ENCODE data around the gene ACTR2. TPM values are rescaled to one million over a fixed set of nuclear protein-coding genes. Genes with fewer than 3 reads are reported as not detected.
A peak's percentile ranks its signal among the peaks of the same experiment; 100 is the strongest.

ACTR2 gene
- total and polyA plus RNA-seq, 2 donors: 85.3 to 145 TPM

GRCh38 chr2:65297544-65297943 is 69.9 kb downstream of the ACTR2 start:
- DNase-seq (ENCODE audit: extremely low spot score): no peak
- 90% methylated on average over 9 of the region's 9 CpGs for WGBS
- H3K4me1 ChIP-seq (ENCODE audit: insufficient read depth): no peaks in the 10 kb centered on the region
- no peaks in the 10 kb centered on the region for H3K36me3 ChIP-seq (ENCODE audit: insufficient read depth)
- H3K4me3 ChIP-seq (ENCODE audit: low read depth, low read length): no peak overlapping the region
- no peak overlapping the region for H3K27ac ChIP-seq (ENCODE audit: low read depth)

- WGBS: 85% methylated on average over 5 of the region's 5 CpGs
- Histone ChIP-seq H3K4me1 (ENCODE audit: insufficient read depth) (no peaks in the 10 kb centered on the region), H3K4me3 (ENCODE audit: low read depth, low read length) (no peak overlapping the region), H3K27ac (ENCODE audit: low read depth) (no peak overlapping the region), H3K36me3 (ENCODE audit: insufficient read depth) (no peaks in the 10 kb centered on the region)
- no peak for DNase-seq (ENCODE audit: extremely low spot score)
These were observed 70.5 kb downstream of the ACTR2 start for GRCh38 chr2:65298089-65298488.

- 83% methylated on average over 7 of the region's 7 CpGs for WGBS
- Histone ChIP-seq H3K36me3 (ENCODE audit: insufficient read depth) (no peaks in the 10 kb centered on the region), H3K27ac (ENCODE audit: low read depth) (no peak overlapping the region), H3K4me1 (ENCODE audit: insufficient read depth) (no peaks in the 10 kb centered on the region), H3K4me3 (ENCODE audit: low read depth, low read length) (no peak overlapping the region)
- DNase-seq (ENCODE audit: extremely low spot score): no peak
These were observed 71.6 kb downstream of the ACTR2 start for GRCh38 chr2:65299246-65299645.

- no peak for DNase-seq (ENCODE audit: extremely low spot score)
- no peak overlapping the region for H3K4me3 ChIP-seq (ENCODE audit: low read depth, low read length)
- no peaks in the 10 kb centered on the region for H3K4me1 ChIP-seq (ENCODE audit: insufficient read depth)
- peak overlapping the region; percentile 15 for H3K27ac ChIP-seq (ENCODE audit: low read depth)
- no peaks in the 10 kb centered on the region for H3K36me3 ChIP-seq (ENCODE audit: insufficient read depth)
- WGBS: 28% methylated on average over 16 of the region's 16 CpGs
These were observed 72.6 kb downstream of the ACTR2 start for GRCh38 chr2:65300134-65300760.

GRCh38 chr2:65300761-65301711 is 73.4 kb downstream of the ACTR2 start:
- Histone ChIP-seq H3K36me3 (ENCODE audit: insufficient read depth) (no peaks in the 10 kb centered on the region), H3K27ac (ENCODE audit: low read depth) (peak overlapping the region; percentile 15), H3K4me3 (ENCODE audit: low read depth, low read length) (no peak overlapping the region), H3K4me1 (ENCODE audit: insufficient read depth) (no peaks in the 10 kb centered on the region)
- 22% methylated on average over 20 of the region's 20 CpGs for WGBS
- DNase-seq (ENCODE audit: extremely low spot score): no peak

DNA sequence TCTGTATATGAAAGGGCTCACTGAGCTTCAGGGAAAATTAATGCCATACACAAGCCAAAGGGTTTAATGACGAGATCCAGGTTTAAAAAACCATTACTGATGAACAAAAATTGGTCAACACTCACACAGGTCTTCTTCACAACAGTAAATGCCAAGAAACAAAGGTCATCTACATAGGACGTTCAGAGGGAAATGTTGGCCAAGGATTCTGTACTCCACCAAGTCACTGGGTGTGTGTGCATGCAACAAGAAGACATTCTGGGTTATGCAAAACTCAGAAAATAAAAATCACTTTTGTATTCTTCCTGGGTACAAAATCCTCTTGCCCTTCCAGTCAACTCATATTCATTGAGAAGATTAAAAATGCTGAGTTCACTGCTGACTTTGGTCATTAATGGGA is 78.3 kb downstream of the ACTR2 start:
- Histone ChIP-seq H3K36me3 (ENCODE audit: insufficient read depth) (no peaks in the 10 kb centered on the region), H3K4me3 (ENCODE audit: low read depth, low read length) (no peak overlapping the region), H3K4me1 (ENCODE audit: insufficient read depth) (no peaks in the 10 kb centered on the region), H3K27ac (ENCODE audit: low read depth) (no peak overlapping the region)
- no peak for DNase-seq (ENCODE audit: extremely low spot score)
- 85% methylated on average over 2 of the region's 2 CpGs for WGBS

DNA sequence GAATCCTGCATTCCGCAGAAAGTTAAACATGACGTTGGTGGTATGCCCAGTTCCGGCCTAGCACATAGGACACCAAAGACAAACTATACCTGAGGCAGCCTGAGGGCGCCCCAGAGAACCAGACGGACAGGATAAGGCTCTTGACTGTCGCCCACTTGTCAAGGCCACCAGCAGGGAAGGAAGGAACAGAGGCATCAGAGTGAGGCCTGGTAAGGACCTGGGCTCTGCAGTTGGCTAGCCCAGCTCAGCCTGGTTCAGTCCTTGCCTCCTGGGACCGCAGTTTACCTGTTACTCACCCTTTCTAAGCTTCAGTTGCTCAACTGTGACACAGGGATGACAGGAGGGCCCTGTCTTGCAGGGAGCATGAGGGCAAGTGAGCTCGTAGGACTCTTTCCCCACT is 82.1 kb downstream of the ACTR2 start:
- H3K36me3 ChIP-seq (ENCODE audit: insufficient read depth): peaks cover 2% of the 10 kb centered on the region
- H3K4me3 ChIP-seq (ENCODE audit: low read depth, low read length): no peak overlapping the region
- H3K4me1 ChIP-seq (ENCODE audit: insufficient read depth): no peaks in the 10 kb centered on the region
- 80% methylated on average over 8 of the region's 8 CpGs for WGBS
- no peak for DNase-seq (ENCODE audit: extremely low spot score)
- H3K27ac ChIP-seq (ENCODE audit: low read depth): peak overlapping the region; percentile 54

DNA sequence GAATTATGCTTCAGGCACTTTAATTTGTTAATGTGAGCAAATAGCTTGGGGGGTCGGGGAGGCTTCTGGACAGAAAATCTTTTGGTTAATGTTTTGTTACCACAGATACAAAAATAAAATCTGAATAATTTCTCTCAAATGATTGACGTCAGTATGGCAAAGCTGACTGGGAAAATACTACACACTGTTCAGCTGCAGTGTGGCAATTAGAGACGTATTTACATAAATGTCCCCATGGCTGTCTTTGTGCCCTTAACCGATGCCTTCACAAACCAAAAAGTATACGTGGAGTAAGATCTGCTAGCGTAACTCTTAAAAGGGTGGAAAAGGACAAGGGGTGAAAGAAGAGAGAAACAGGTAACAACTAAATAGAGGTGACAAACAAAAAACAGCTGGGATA is 83.4 kb downstream of the ACTR2 start:
- 87% methylated on average over 6 of the region's 6 CpGs for WGBS
- no peak overlapping the region for H3K27ac ChIP-seq (ENCODE audit: low read depth)

GRCh38 chr2:65311596-65311995 is 84.0 kb downstream of the ACTR2 start:
- peaks cover 2% of the 10 kb centered on the region for H3K36me3 ChIP-seq (ENCODE audit: insufficient read depth)
- 94% methylated on average over 7 of the region's 7 CpGs for WGBS
- no peak for DNase-seq (ENCODE audit: extremely low spot score)
- H3K27ac ChIP-seq (ENCODE audit: low read depth): no peak overlapping the region
- no peaks in the 10 kb centered on the region for H3K4me1 ChIP-seq (ENCODE audit: insufficient read depth)
- H3K4me3 ChIP-seq (ENCODE audit: low read depth, low read length): no peak overlapping the region

More for the DNA sequence above, 83.4 kb downstream of the ACTR2 start:
- Histone ChIP-seq H3K4me1 (ENCODE audit: insufficient read depth) (no peaks in the 10 kb centered on the region), H3K4me3 (ENCODE audit: low read depth, low read length) (no peak overlapping the region), H3K36me3 (ENCODE audit: insufficient read depth) (peaks cover 2% of the 10 kb centered on the region)
- no peak for DNase-seq (ENCODE audit: extremely low spot score)

- Histone ChIP-seq H3K4me3 (ENCODE audit: low read depth, low read length) (no peak overlapping the region), H3K36me3 (ENCODE audit: insufficient read depth) (peaks cover 2% of the 10 kb centered on the region), H3K27ac (ENCODE audit: low read depth) (no peak overlapping the region), H3K4me1 (ENCODE audit: insufficient read depth) (no peaks in the 10 kb centered on the region)
- no peak for DNase-seq (ENCODE audit: extremely low spot score)
- 95% methylated on average over 52 of the region's 52 CpGs for WGBS
These were observed 85.7 kb downstream of the ACTR2 start for GRCh38 chr2:65313126-65313953.

- DNase-seq (ENCODE audit: extremely low spot score): no peak
- no peak overlapping the region for H3K4me3 ChIP-seq (ENCODE audit: low read depth, low read length)
- H3K4me1 ChIP-seq (ENCODE audit: insufficient read depth): no peaks in the 10 kb centered on the region
- WGBS: 97% methylated on average over 24 of the region's 24 CpGs
- H3K36me3 ChIP-seq (ENCODE audit: insufficient read depth): peaks cover 2% of the 10 kb centered on the region
- H3K27ac ChIP-seq (ENCODE audit: low read depth): no peak overlapping the region
These were observed 86.3 kb downstream of the ACTR2 start for GRCh38 chr2:65313954-65314256.

GRCh38 chr2:65314801-65315441 is 87.3 kb downstream of the ACTR2 start:
- no peak for DNase-seq (ENCODE audit: extremely low spot score)
- 84% methylated on average over 8 of the region's 8 CpGs for WGBS
- no peak overlapping the region for H3K27ac ChIP-seq (ENCODE audit: low read depth)
- H3K4me3 ChIP-seq (ENCODE audit: low read depth, low read length): no peak overlapping the region
- H3K36me3 ChIP-seq (ENCODE audit: insufficient read depth): peaks cover 2% of the 10 kb centered on the region
- H3K4me1 ChIP-seq (ENCODE audit: insufficient read depth): no peaks in the 10 kb centered on the region

- Histone ChIP-seq H3K4me1 (ENCODE audit: insufficient read depth) (no peaks in the 10 kb centered on the region), H3K4me3 (ENCODE audit: low read depth, low read length) (no peak overlapping the region), H3K36me3 (ENCODE audit: insufficient read depth) (peaks cover 2% of the 10 kb centered on the region), H3K27ac (ENCODE audit: low read depth) (peak overlapping the region; percentile 78)
- DNase-seq (ENCODE audit: extremely low spot score): peak; percentile 82
- 42% methylated on average over 6 of the region's 6 CpGs for WGBS
These were observed 88.4 kb downstream of the ACTR2 start for GRCh38 chr2:65316072-65316471.

All from urinary bladder (tissue), 4 donors.